NCI-H1105 treated with DMSO at 0.1 percent for 48 hours (cell line): ENCODE data around the gene CNIH1.
A peak's percentile ranks its signal among the peaks of the same experiment; 100 is the strongest.
"Not testable (repeated sequence)": the region's sequence is repeated elsewhere in the genome, so short reads cannot be mapped to it uniquely, and the experiment has no call there.

ENCODE experiments used
- DNase-seq: peaks from one replicate; lab custom pipeline; 2025; lab: John Stamatoyannopoulos, UW

The CNIH1 gene

GRCh38 chr14:54467280-54467679 is 26.1 kb upstream of the CNIH1 start:
- DNase-seq: no peak

GRCh38 chr14:54465654-54466053 is 24.5 kb upstream of the CNIH1 start:
- DNase-seq: no peak

GRCh38 chr14:54462048-54462447 is 20.9 kb upstream of the CNIH1 start:
- DNase-seq: no peak

- no peak for DNase-seq
Observed at GRCh38 chr14:54459106-54459505, 17.9 kb upstream of the CNIH1 start.

- not testable (repeated sequence) for DNase-seq
Observed at GRCh38 chr14:54458536-54458935, 17.4 kb upstream of the CNIH1 start.

- DNase-seq: no peak
Observed at GRCh38 chr14:54457609-54457996, 16.4 kb upstream of the CNIH1 start.

GRCh38 chr14:54456820-54457608 is 15.8 kb upstream of the CNIH1 start:
- DNase-seq: not testable (repeated sequence)

- no peak for DNase-seq
Observed at GRCh38 chr14:54455363-54455762, 14.2 kb upstream of the CNIH1 start.

GRCh38 chr14:54453990-54454389 is 12.8 kb upstream of the CNIH1 start:
- not testable (repeated sequence) for DNase-seq

GRCh38 chr14:54453252-54453651 is 12.1 kb upstream of the CNIH1 start:
- no peak for DNase-seq

GRCh38 chr14:54451961-54452360 is 10.8 kb upstream of the CNIH1 start:
- no peak for DNase-seq

GRCh38 chr14:54451121-54451601 is 10.0 kb upstream of the CNIH1 start:
- DNase-seq: no peak

- no peak for DNase-seq
Observed at GRCh38 chr14:54450535-54450934, 9.4 kb upstream of the CNIH1 start.

GRCh38 chr14:54447231-54447692 is 6.1 kb upstream of the CNIH1 start:
- DNase-seq: no peak

- DNase-seq: peak; percentile 96
Observed at GRCh38 chr14:54446161-54446693, 5.1 kb upstream of the CNIH1 start.

GRCh38 chr14:54444681-54445080 is 3.5 kb upstream of the CNIH1 start:
- no peak for DNase-seq

- no peak for DNase-seq
Observed at GRCh38 chr14:54443981-54444380, 2.8 kb upstream of the CNIH1 start.

GRCh38 chr14:54442961-54443360 is 1.8 kb upstream of the CNIH1 start:
- not testable (repeated sequence) for DNase-seq

- no peak for DNase-seq
Observed at GRCh38 chr14:54440476-54440872, 700 bp downstream of the CNIH1 start.

- no peak for DNase-seq
Observed at GRCh38 chr14:54440037-54440436, 1.1 kb downstream of the CNIH1 start.

GRCh38 chr14:54438703-54439102 is 2.5 kb downstream of the CNIH1 start:
- no peak for DNase-seq

GRCh38 chr14:54437954-54438353 is 3.2 kb downstream of the CNIH1 start:
- DNase-seq: not testable (repeated sequence)

GRCh38 chr14:54435500-54435981 is 5.6 kb downstream of the CNIH1 start:
- no peak for DNase-seq
